Prostate gland (tissue), 2 donors: ENCODE data around the gene SLC6A6.

Experiments
- CTCF ChIP-seq, 4 experiments: fragments of 200-600 bp in 2 of 4; fragments of 450-650 bp in 2 of 4; sonication (generic) in 2 of 4; IDR thresholded peaks; 1 replicate in 3 of 4; 2 replicates in 1 of 4; pipeline ENCODE4 v1.5.1; 2016 to 2019; ENCODE audit warnings: antibody characterized with exemption in 4 of 4, mild to moderate bottlenecking in 2 of 4, moderate library complexity in 2 of 4
- POLR2AphosphoS5 ChIP-seq: sonication (generic); formaldehyde crosslinking; IDR thresholded peaks from one replicate; pipeline ENCODE4 v1.6.1; 2017; ENCODE audit warnings: antibody characterized with exemption

- no peak for TF ChIP-seq CTCF (IDR thresholded peaks at IDR 0.05)
- no peak for TF ChIP-seq POLR2AphosphoS5
These were observed 25.2 kb upstream of the SLC6A6 start for GRCh38 chr3:14377044-14377837.
